ENCODE data around the gene PHF21B.

GRCh38 chr22:44890416-44891292 lies 119.2 kb downstream of the PHF21B start:
- TF ChIP-seq POLR2A (IDR thresholded peaks at IDR 0.05; ENCODE audit: low read depth, low read length), result no peak
- TF ChIP-seq CTCF (IDR thresholded peaks at IDR 0.05; ENCODE audit: extremely low read depth in 1 of 2, insufficient read depth in 1 of 2, low read depth in 1 of 2, low read length in 2 of 2), result no peak
- TF ChIP-seq EZH2 (IDR thresholded peaks at IDR 0.05; ENCODE audit: borderline replicate concordance, low read depth, low read length, severe bottlenecking), result no peak
- no peak for TF ChIP-seq MAX (IDR thresholded peaks at IDR 0.05; ENCODE audit: insufficient read depth, insufficient read length)
- no peak for TF ChIP-seq MYC (IDR thresholded peaks at IDR 0.05; ENCODE audit: low read depth, low read length)
- TF ChIP-seq POLR2AphosphoS5 (IDR thresholded peaks at IDR 0.05; ENCODE audit: insufficient read depth, low read depth, low read length), result no peak
